Measurements from ENCODE around the gene MBP. TPM values are rescaled to one million over a fixed set of nuclear protein-coding genes. Genes with fewer than 3 reads are reported as not detected.

MBP gene
- total and polyA plus RNA-seq, 10 of the 15 experiments (the other 5 are each of a cell fraction or from before 2014, with no cell fraction given): 12.2 to 67.8 (median 42.1) TPM

DNA sequence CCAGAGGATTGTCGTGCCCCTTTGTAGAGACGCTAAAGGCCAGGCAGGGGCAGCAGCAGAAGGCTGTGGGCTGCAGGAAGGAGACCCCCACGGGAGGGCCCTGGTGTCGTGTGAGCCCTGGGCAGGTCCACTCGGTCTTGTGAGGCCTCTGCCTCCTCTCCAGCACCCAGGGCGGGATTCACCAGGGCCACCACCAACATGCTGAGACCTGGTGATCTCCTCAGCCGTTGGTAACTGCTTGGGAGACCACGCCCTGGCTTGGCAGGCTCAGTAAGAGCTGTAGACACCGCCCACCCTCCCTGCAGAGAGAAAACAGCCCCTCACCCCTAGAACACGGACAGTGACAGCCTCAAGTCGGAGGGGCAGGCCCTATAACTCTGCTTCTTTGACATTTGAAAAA lies 21.1 kb downstream of the MBP start:
- no TSS peak for BruUV-seq (replicated peaks)
- in situ Hi-C loops (cut with MboI): loop anchor here (25.0 kb wide), 1 partner anchor 1899 kb away; the partner anchor contains the start of genes PTGR3 and TSHZ1
- no peak overlapping the region for H2AFZ ChIP-seq (ENCODE audit: control insufficient read depth, low read depth, low read length)
- peaks cover 29% of the 10 kb centered on the region for H3K4me1 ChIP-seq (ENCODE audit: control insufficient read depth, insufficient read depth, low read length)
- H4K20me1 ChIP-seq (ENCODE audit: control insufficient read depth, insufficient read depth): peaks cover 2% of the 10 kb centered on the region; the same call in 1 of the 2 replicates
- peaks cover 2 to 9% of the 10 kb centered on the region in 2 experiments; a peak in 3 of 4 replicates for H3K36me3 ChIP-seq (ENCODE audit: control insufficient read depth in 2 of 2, insufficient read depth in 2 of 2, low read length in 1 of 2)
- peaks cover 47% of the 10 kb centered on the region for H3K79me2 ChIP-seq (ENCODE audit: control insufficient read depth, insufficient read depth, low read length)
- ATAC-seq (no peak), DNase-seq (ENCODE audit: low read depth, low spot score) (no peak), FAIRE-seq (no peak)
- ChIA-PET SMC1A (ENCODE audit: uncharacterized antibody, unreplicated experiment) (interaction anchor here (0.7 to 5.2 kb wide), 3 partner anchors 11 to 50 kb away, joined by 3 to 45 read pairs (median 3); no protein-coding TSS in a partner anchor), CTCF (no interaction called here), POLR2A (interaction anchor here (1.7 kb wide), 1 partner anchor 9 kb away, joined by 3 read pairs; no protein-coding TSS in a partner anchor), RAD21 (ENCODE audit: unreplicated experiment) (interaction anchor here (1.0 kb wide), 1 partner anchor 16 kb away, joined by 3 read pairs; no protein-coding TSS in a partner anchor)
- no peak overlapping the region for H3K4me3 ChIP-seq
- 89% methylated on average over 11 of the region's 11 CpGs for WGBS (ENCODE audit: insufficient coverage, insufficient replicate concordance, low lambda C conversion rate, missing lambda C conversion rate)
- no peak overlapping the region for H3K4me2 ChIP-seq (ENCODE audit: control insufficient read depth, insufficient read depth)
- H3K27ac ChIP-seq (ENCODE audit: control insufficient read depth, insufficient read depth): no peak overlapping the region
- no peaks in the 10 kb centered on the region for H3K27me3 ChIP-seq (replicated peaks in 1 of 2; ENCODE audit: control insufficient read depth in 2 of 2, insufficient read depth in 2 of 2, low read length in 1 of 2)
- TF ChIP-seq, protein P1, sequence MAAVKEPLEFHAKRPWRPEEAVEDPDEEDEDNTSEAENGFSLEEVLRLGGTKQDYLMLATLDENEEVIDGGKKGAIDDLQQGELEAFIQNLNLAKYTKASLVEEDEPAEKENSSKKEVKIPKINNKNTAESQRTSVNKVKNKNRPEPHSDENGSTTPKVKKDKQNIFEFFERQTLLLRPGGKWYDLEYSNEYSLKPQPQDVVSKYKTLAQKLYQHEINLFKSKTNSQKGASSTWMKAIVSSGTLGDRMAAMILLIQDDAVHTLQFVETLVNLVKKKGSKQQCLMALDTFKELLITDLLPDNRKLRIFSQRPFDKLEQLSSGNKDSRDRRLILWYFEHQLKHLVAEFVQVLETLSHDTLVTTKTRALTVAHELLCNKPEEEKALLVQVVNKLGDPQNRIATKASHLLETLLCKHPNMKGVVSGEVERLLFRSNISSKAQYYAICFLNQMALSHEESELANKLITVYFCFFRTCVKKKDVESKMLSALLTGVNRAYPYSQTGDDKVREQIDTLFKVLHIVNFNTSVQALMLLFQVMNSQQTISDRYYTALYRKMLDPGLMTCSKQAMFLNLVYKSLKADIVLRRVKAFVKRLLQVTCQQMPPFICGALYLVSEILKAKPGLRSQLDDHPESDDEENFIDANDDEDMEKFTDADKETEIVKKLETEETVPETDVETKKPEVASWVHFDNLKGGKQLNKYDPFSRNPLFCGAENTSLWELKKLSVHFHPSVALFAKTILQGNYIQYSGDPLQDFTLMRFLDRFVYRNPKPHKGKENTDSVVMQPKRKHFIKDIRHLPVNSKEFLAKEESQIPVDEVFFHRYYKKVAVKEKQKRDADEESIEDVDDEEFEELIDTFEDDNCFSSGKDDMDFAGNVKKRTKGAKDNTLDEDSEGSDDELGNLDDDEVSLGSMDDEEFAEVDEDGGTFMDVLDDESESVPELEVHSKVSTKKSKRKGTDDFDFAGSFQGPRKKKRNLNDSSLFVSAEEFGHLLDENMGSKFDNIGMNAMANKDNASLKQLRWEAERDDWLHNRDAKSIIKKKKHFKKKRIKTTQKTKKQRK (IDR thresholded peaks at IDR 0.05; ENCODE audit: low read depth, low read length): no peak
- no peak for TF ChIP-seq PAX8 (IDR thresholded peaks at IDR 0.05)
- no peak for TF ChIP-seq RBBP5 (conservative IDR thresholded peaks at IDR 0.05)
- no peak for TF ChIP-seq MXI1 (IDR thresholded peaks at IDR 0.05; ENCODE audit: low read depth, low read length)
- TF ChIP-seq HDGF (IDR thresholded peaks at IDR 0.05): no peak
- no peak for TF ChIP-seq RAD51 (IDR thresholded peaks at IDR 0.05)
- TF ChIP-seq, protein P2, sequence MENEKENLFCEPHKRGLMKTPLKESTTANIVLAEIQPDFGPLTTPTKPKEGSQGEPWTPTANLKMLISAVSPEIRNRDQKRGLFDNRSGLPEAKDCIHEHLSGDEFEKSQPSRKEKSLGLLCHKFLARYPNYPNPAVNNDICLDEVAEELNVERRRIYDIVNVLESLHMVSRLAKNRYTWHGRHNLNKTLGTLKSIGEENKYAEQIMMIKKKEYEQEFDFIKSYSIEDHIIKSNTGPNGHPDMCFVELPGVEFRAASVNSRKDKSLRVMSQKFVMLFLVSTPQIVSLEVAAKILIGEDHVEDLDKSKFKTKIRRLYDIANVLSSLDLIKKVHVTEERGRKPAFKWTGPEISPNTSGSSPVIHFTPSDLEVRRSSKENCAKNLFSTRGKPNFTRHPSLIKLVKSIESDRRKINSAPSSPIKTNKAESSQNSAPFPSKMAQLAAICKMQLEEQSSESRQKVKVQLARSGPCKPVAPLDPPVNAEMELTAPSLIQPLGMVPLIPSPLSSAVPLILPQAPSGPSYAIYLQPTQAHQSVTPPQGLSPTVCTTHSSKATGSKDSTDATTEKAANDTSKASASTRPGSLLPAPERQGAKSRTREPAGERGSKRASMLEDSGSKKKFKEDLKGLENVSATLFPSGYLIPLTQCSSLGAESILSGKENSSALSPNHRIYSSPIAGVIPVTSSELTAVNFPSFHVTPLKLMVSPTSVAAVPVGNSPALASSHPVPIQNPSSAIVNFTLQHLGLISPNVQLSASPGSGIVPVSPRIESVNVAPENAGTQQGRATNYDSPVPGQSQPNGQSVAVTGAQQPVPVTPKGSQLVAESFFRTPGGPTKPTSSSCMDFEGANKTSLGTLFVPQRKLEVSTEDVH (IDR thresholded peaks at IDR 0.05; ENCODE audit: low read depth, partially characterized antibody): no peak
- no peak for TF ChIP-seq MEF2A (IDR thresholded peaks at IDR 0.05; ENCODE audit: insufficient read depth, low read depth, low read length)
- TF ChIP-seq, protein P3, sequence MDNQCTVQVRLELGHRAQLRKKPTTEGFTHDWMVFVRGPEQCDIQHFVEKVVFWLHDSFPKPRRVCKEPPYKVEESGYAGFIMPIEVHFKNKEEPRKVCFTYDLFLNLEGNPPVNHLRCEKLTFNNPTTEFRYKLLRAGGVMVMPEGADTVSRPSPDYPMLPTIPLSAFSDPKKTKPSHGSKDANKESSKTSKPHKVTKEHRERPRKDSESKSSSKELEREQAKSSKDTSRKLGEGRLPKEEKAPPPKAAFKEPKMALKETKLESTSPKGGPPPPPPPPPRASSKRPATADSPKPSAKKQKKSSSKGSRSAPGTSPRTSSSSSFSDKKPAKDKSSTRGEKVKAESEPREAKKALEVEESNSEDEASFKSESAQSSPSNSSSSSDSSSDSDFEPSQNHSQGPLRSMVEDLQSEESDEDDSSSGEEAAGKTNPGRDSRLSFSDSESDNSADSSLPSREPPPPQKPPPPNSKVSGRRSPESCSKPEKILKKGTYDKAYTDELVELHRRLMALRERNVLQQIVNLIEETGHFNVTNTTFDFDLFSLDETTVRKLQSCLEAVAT (IDR thresholded peaks at IDR 0.05): no peak
- no peak for TF ChIP-seq JUND (IDR thresholded peaks at IDR 0.05; ENCODE audit: low read depth, low read length)
- no peak for TF ChIP-seq MYC (IDR thresholded peaks at IDR 0.05; ENCODE audit: insufficient read depth, insufficient read length, insufficient replicate concordance, low read length, severe bottlenecking)
- TF ChIP-seq, protein P4, sequence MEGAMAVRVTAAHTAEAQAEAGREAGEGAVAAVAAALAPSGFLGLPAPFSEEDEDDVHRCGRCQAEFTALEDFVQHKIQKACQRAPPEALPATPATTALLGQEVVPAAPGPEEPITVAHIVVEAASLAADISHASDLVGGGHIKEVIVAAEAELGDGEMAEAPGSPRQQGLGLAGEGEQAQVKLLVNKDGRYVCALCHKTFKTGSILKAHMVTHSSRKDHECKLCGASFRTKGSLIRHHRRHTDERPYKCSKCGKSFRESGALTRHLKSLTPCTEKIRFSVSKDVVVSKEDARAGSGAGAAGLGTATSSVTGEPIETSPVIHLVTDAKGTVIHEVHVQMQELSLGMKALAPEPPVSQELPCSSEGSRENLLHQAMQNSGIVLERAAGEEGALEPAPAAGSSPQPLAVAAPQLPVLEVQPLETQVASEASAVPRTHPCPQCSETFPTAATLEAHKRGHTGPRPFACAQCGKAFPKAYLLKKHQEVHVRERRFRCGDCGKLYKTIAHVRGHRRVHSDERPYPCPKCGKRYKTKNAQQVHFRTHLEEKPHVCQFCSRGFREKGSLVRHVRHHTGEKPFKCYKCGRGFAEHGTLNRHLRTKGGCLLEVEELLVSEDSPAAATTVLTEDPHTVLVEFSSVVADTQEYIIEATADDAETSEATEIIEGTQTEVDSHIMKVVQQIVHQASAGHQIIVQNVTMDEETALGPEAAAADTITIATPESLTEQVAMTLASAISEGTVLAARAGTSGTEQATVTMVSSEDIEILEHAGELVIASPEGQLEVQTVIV (IDR thresholded peaks at IDR 0.05; ENCODE audit: borderline replicate concordance, partially characterized antibody): no peak
- TF ChIP-seq SMARCA5 (IDR thresholded peaks at IDR 0.05): no peak
- TF ChIP-seq EED (IDR thresholded peaks at IDR 0.05; ENCODE audit: low read depth): no peak
- intact Hi-C loops (cut with micrococcal nuclease; ENCODE audit: unreplicated experiment): no loop called here
- no peaks in the 10 kb centered on the region; the same call in 1 of the 3 replicates for H3K9me3 ChIP-seq (replicated peaks; ENCODE audit: control insufficient read depth, insufficient read depth, low read length)
- no peak overlapping the region for H3K9ac ChIP-seq (ENCODE audit: control insufficient read depth, insufficient read depth, low read length)

All from GM12878 (cell line).